GM21515 (cell line): ENCODE measurements around the gene DSCAM.
"Not testable (repeated sequence)": the region's sequence is repeated elsewhere in the genome, so short reads cannot be mapped to it uniquely, and the experiment has no call there.

Source experiments
- ATAC-seq: cut with Tn5 transposase; IDR thresholded peaks from one replicate; pipeline ENCODE4 v1.9.1; 2021; ENCODE audit not compliant: unreplicated experiment

The DSCAM gene

DNA sequence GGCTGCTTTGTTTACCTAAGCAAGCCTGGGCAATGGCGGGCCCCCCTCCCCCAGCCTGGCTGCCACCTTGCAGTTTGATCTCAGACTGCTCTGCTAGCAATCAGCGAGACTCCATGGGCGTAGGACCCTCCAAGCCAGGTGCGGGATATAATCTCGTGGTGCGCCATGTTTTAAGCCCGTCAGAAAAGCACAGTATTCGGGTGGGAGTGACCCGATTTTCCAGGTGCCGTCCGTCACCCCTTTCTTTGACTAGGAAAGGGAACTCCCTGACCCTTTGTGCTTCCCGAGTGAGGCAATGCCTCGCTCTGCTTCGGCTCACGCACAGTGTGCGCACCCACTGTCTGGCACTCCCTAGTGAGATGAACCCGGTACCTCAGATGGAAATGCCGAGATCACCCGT, 818.6 kb downstream of the DSCAM start:
- not testable (repeated sequence) for ATAC-seq

GRCh38 chr21:40021558-40022351, 825.2 kb downstream of the DSCAM start:
- ATAC-seq = no peak

DNA sequence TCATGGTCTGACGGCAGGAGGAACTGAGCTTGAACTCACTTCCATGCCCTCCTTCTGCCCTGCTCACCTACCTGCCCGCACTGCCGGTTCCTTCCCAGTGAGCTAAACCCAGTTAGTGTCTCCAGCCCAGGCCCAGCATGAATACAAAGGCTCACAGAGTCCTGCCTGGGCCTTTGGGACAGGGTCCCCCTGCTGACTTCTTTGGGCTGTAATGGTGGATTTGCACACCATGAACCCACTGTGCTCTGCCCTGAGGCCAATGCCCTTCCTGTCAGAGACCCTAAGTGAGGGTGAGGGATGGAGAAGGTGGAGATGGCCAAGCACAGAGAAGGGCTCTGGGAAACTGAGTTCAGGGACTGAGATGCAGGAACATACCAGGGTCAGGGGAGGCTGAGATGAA, 826.3 kb downstream of the DSCAM start:
- no peak for ATAC-seq

GRCh38 chr21:40018871-40019475, 828.0 kb downstream of the DSCAM start:
- no peak for ATAC-seq

DNA sequence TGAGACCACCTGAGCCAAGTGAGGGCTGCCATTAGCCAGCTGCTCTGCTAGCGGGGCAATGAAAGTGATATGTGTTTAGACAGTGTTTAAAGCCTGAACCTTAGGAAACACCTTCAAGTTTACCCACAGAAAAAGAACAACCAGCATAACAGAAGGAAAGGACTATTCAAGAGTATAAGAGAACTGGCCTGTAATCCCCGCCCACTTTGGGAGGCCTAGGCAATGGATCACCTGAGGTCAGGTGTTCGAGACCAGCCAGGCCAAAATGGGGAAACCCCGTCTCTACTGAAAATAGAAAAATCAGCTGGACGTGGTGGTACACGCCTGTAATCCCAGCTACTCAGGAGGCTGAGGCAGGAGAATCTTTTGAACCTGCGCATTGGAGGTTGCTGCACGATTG, 830.3 kb downstream of the DSCAM start:
- no peak for ATAC-seq

DNA sequence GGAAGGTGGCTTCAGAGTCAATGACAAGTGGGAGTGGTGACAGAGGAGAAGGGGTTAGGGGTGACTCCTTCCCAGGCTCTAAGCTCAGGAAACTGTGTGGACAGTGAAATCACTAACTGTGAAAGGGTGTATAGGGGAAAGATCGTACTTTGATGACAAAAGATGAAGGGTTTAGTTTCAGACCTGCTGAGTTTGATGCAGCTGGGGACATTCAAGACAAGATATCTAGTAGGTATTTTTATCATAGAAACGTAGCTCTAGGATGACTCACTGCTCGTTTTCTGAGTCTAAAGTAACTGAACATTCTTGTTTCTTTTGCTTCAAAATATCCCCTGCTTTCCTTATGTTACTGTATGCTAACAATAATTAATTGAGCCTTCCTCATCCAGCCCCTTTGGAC, 830.7 kb downstream of the DSCAM start:
- ATAC-seq = no peak

DNA sequence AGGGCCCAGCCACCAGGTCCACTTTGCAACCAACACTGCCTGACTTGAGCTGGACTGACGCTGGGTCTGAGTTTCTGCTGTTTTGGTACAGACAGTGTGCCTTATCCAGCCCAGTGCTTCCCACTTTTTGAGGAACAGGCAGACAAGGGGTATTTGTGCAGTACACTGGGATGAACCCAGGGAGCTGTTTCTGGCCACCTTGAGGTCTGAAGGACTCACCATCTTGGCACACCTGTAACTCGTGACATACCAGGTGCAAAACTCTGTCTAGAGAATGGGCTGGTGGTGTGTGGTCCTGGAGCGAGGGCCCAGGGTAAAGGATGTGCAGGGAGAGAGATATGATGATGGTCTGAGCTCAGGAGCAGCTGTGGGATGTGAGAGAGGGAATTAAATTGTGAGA, 831.1 kb downstream of the DSCAM start:
- no peak for ATAC-seq

DNA sequence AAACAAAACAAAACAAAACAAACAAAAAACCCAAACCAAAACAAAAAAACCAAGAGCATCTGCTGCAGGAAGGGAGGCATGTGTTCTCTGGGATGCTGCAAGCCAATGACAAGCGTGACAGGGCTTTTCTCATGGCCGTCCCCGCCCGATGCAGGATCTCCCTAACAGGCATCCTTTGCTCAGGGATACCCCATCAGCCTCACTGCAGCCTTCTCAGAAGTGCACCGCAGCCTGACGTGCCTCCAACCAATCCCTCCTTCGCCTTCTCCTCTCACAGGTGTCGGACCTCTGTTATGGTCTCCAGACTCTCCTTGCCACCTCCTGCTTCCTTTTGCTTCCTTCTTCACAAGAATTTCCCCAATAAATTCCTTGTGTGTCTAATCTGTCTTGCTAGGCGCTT, 832.6 kb downstream of the DSCAM start:
- ATAC-seq = no peak

DNA sequence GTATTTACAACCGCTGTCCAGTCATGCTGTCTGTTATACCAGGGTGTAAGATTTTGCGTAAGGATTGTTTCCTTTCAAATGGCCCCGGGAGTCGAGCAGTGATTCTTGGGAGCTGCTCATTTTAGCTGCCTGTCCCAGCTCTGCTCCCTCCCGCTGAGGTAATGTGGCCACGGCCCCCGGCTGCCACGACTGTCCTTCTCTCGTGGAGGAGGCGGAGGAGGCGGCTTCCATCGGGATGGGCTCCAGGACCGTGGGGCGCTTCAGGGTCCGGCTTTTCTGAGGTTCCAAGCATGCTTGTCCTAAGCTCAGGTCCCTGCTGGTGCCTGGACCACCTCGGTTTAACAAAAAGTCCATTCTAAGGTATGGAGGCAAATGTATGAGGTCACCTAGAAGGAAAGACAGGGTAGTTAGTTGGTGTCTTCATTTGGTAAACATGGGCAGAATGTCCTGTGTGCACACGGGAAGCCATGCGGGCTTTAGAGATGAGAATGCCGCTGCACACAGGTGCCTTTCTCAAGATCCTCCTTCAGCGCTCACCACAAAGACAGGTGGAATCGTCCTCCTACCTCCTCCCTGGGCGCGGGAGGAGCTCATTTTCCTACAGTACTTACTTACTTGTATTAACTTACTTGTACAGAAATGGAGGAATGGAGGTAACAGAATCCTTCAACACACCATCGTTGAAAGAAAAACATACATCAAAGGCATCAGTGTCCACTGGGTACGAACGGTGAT, 833.8 kb downstream of the DSCAM start:
- ATAC-seq = no peak

DNA sequence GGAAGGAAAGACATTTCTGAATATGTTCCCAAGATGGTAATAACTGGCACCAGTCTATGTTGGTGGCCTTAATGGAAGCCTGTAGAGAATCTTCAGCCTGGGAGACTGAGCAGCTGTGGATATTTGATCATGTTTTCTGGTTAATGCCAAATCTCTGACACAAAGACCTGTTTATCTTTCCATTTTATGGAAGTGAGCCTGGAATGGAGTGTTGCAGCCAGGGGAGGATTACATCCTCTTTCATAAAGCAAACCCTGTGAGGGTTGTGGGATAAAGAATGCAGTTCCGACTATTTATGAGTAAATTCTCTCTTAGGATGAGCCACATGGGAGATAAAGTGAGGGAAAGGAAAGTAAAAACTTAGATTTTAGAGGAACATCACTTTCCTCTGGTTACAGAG, 835.6 kb downstream of the DSCAM start:
- no peak for ATAC-seq

DNA sequence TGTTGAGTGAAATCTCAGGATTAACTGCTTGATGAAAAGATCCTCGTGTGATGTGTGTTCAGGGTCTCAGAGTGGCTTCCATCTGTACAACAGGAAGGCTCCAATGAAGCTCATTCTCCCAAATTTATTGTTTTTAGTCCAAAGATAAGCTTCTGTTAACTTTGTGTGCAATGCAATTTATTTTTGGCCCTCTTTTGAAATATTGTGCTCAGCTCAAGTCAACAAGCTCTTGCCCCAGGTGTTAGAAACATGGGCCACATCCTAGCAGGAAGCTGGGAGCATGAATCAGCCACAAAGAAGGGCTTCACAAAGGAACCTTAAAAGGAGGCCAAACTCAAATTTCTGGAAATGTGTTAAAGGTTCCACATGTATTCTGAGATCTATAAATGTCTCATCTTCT, 844.0 kb downstream of the DSCAM start:
- ATAC-seq = no peak

DNA sequence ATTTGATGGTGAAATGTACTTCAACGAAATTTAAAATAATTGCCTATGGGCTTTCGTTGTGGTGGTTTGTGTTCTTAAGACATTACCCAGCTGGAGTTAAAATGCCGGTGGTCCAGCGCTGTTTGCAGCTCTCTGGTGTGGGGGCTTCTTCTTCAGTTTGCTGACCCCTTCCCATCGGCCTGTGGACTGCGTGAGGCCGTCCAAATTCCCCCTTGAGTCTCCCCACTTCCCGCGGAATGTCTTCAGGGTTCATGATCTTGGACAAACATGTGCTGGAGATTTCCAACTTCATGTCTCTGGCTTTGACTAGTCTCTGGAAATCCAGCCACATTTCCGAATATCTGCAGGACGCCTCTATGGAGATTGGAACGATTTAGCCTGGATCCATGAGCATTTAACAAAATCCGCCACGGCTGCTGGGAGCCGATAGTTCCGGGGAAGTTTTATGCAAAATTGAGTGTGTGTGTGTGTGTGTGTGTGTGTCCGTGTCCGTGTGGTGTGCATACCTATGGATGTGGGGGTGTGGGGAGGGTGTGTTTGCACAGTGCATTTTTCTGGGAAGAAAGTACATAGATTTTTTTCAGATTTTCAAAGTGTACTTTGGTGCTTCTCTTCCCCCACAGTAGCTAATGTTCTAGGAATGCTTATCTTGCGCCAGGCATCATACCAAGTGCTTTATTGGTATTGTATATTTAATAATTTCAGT, 862.5 kb downstream of the DSCAM start:
- no peak for ATAC-seq

- no peak for ATAC-seq
Measured at GRCh38 chr21:39980241-39980820, 866.6 kb downstream of the DSCAM start.

DNA sequence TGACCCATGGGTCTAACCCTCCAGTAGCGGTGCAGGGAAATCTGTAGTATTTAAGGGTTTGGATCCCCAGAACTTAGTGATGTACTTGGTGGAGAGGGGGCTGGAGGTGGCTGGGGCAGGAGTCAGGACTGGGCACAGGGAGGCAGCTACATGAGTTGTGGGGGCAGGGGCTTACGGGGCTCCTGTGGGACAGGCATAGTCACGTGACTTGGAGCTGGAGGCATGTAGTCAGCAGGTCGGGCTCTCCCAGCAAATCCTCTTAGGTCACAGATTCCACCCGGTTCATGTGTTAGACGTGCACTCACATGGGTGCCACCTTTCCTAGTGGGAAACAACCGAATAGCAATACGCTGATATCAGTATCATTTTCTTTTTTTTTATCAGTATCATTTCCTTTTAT, 867.6 kb downstream of the DSCAM start:
- no peak for ATAC-seq

GRCh38 chr21:39976800-39977199, 870.2 kb downstream of the DSCAM start:
- no peak for ATAC-seq

GRCh38 chr21:39972976-39973770, 873.8 kb downstream of the DSCAM start:
- no peak for ATAC-seq

DNA sequence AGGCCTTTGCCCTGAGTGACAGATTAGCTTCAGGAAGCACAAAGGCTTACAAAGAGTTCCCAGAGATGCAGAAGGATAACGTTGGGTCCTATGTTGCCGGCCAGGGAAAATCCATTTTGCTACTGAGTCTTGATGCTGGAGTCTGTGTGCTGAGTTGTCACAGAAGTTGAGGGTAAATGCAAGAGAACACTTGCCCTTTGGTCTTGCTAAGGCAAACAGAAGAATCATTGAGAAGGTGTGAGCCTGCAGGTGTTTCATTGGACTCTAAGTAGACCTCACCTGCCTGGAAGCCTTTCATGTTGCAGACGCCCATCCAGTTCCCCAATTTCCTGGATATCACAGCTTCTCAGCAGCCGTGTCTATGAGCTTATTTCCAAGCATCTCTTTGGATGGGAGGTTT, 874.5 kb downstream of the DSCAM start:
- no peak for ATAC-seq

GRCh38 chr21:39971956-39972355, 875.0 kb downstream of the DSCAM start:
- ATAC-seq = no peak

DNA sequence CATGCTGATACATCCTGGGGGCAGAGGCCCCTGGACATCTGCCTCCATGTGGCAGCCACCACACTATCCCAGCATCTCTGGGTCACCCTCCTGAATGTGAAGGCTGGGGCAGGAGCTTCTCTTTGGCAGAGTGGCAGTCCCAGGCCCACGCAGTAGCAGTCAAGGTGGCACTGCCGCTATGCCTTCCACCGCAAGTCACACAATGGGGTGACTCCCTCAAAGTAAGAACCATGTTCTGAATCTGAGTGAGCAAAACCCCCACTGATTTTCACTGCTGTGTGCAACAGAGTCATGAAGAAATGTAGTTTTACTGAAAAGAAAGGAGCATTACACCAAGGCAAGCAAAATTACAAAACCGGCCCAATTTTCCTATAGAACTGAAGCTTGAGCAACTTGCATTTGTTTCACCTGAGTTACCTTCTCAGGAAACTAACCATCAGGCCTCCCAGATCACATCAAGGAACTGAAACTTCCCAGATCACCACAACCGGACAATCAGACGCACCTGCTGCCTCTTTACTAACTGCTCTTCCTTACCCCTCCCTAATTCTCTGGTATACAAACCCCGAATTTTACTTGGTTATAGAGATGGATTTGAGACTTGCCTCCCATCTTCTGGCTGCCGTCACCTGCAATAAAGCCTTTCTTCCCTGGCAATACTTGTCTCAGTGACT, 877.1 kb downstream of the DSCAM start:
- no peak for ATAC-seq

DNA sequence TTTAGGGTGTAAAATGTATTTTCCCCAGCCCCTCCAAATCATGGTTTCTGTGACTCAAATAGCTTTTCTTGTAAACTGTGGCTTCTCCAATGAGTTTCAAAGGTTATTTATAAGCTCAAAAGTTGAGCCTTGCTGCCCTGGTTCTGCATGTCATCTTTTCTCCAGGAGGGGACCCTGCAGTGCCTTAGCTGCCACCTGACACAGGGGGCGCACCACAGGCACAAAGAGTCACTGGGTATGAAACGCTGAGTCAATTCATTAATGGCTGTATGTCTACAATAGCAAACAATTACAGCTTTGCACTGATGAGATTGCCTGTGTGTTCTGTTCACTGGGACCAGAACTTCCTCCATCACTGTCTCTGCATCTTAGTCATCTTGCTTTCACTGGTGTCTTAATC, 878.9 kb downstream of the DSCAM start:
- ATAC-seq = no peak
